ENCODE results near the gene BMP3.

BMP3 gene

GRCh38 chr4:81060587-81061343 lies 30.3 kb downstream of the BMP3 start:
- Histone ChIP-seq H2AFZ (ENCODE audit: low read length) (no peak overlapping the region), H3K4me1 (ENCODE audit: insufficient read depth, low read length, severe bottlenecking) (peaks cover 47% of the 10 kb centered on the region), H3K4me3 (ENCODE audit: low read depth, low read length, poor library complexity, severe bottlenecking) (no peak overlapping the region), H3K79me2 (ENCODE audit: insufficient read depth, low read length) (0 out of 2 replicates have a peak, but pooled peaks cover 1% of the 10 kb centered on the region), H3K9me2 (ENCODE audit: low read depth, low read length) (no peaks in the 10 kb centered on the region), H3K4me2 (ENCODE audit: low read length) (no peak overlapping the region; the same call in 1 of the 2 replicates), H3K36me3 (ENCODE audit: insufficient read depth, low read length) (peaks cover 26% of the 10 kb centered on the region), H3K27me3 (ENCODE audit: insufficient read depth, low read length) (no peaks in the 10 kb centered on the region), H3K9ac (ENCODE audit: low read length) (no peak overlapping the region; the same call in 1 of the 2 replicates), H4K20me1 (ENCODE audit: insufficient read depth, low read length) (no peaks in the 10 kb centered on the region), H3K9me3 (ENCODE audit: low read length) (no peaks in the 10 kb centered on the region), H3F3A (ENCODE audit: insufficient read depth, low read length) (0 out of 2 replicates have a peak, but pooled peaks cover 8% of the 10 kb centered on the region), H3K27ac (ENCODE audit: low read depth, low read length, poor library complexity, severe bottlenecking) (peak overlapping the region; percentile 44)
- 0 out of 2 replicates have a peak, but pooled peaks have one; percentile 5 for TF ChIP-seq CTCF (IDR thresholded peaks at IDR 0.05; ENCODE audit: low read length)
- no peak for TF ChIP-seq EZH2 (IDR thresholded peaks at IDR 0.05; ENCODE audit: borderline replicate concordance, low read length)

GRCh38 chr4:81061344-81061730 lies 30.8 kb downstream of the BMP3 start:
- H2AFZ ChIP-seq (ENCODE audit: low read length): no peak overlapping the region
- H3K79me2 ChIP-seq (ENCODE audit: insufficient read depth, low read length): no peaks in the 10 kb centered on the region
- H3F3A ChIP-seq (ENCODE audit: insufficient read depth, low read length): 0 out of 2 replicates have a peak, but pooled peaks cover 8% of the 10 kb centered on the region
- peaks cover 47% of the 10 kb centered on the region for H3K4me1 ChIP-seq (ENCODE audit: insufficient read depth, low read length, severe bottlenecking)
- H3K4me3 ChIP-seq (ENCODE audit: low read depth, low read length, poor library complexity, severe bottlenecking): no peak overlapping the region
- H3K36me3 ChIP-seq (ENCODE audit: insufficient read depth, low read length): peaks cover 20% of the 10 kb centered on the region
- TF ChIP-seq CTCF (IDR thresholded peaks at IDR 0.05; ENCODE audit: low read length) (no peak), EZH2 (IDR thresholded peaks at IDR 0.05; ENCODE audit: borderline replicate concordance, low read length) (no peak)
- no peak overlapping the region; the same call in 1 of the 2 replicates for H3K9ac ChIP-seq (ENCODE audit: low read length)
- H3K4me2 ChIP-seq (ENCODE audit: low read length): no peak overlapping the region
- H3K9me2 ChIP-seq (ENCODE audit: low read depth, low read length): no peaks in the 10 kb centered on the region
- H3K27me3 ChIP-seq (ENCODE audit: insufficient read depth, low read length): no peaks in the 10 kb centered on the region
- H4K20me1 ChIP-seq (ENCODE audit: insufficient read depth, low read length): no peaks in the 10 kb centered on the region
- H3K9me3 ChIP-seq (ENCODE audit: low read length): no peaks in the 10 kb centered on the region
- H3K27ac ChIP-seq (ENCODE audit: low read depth, low read length, poor library complexity, severe bottlenecking): peak overlapping the region; percentile 44

GRCh38 chr4:81062001-81062400 lies 31.5 kb downstream of the BMP3 start:
- Histone ChIP-seq H3K36me3 (ENCODE audit: insufficient read depth, low read length) (peaks cover 14% of the 10 kb centered on the region), H3K4me3 (ENCODE audit: low read depth, low read length, poor library complexity, severe bottlenecking) (no peak overlapping the region), H4K20me1 (ENCODE audit: insufficient read depth, low read length) (no peaks in the 10 kb centered on the region), H3K27me3 (ENCODE audit: insufficient read depth, low read length) (no peaks in the 10 kb centered on the region), H3K4me1 (ENCODE audit: insufficient read depth, low read length, severe bottlenecking) (peaks cover 47% of the 10 kb centered on the region), H3K4me2 (ENCODE audit: low read length) (no peak overlapping the region), H2AFZ (ENCODE audit: low read length) (no peak overlapping the region), H3K27ac (ENCODE audit: low read depth, low read length, poor library complexity, severe bottlenecking) (peak overlapping the region; percentile 44), H3K79me2 (ENCODE audit: insufficient read depth, low read length) (no peaks in the 10 kb centered on the region), H3K9me3 (ENCODE audit: low read length) (no peaks in the 10 kb centered on the region), H3K9me2 (ENCODE audit: low read depth, low read length) (no peaks in the 10 kb centered on the region), H3K9ac (ENCODE audit: low read length) (no peak overlapping the region; the same call in 1 of the 2 replicates), H3F3A (ENCODE audit: insufficient read depth, low read length) (0 out of 2 replicates have a peak, but pooled peaks cover 8% of the 10 kb centered on the region)
- TF ChIP-seq EZH2 (IDR thresholded peaks at IDR 0.05; ENCODE audit: borderline replicate concordance, low read length) (no peak), CTCF (IDR thresholded peaks at IDR 0.05; ENCODE audit: low read length) (no peak)
